Uterus (tissue), 4 donors: Measurements from ENCODE around the gene KDF1. TPM values are rescaled to one million over a fixed set of nuclear protein-coding genes. Genes with fewer than 3 reads are reported as not detected.

Experiments
- DNase-seq, 2 donors: peaks; one replicate each; pipeline ENCODE4 v3.0.0-alpha.2; 2019 to 2020
- H3K27ac ChIP-seq, 2 donors: fragments of 200-600 bp; sonication (generic); 1 replicate in 1 of 2; 2 replicates in 1 of 2; pipeline ENCODE4 v1.5.1; 2016 to 2018
- H3K27me3 ChIP-seq, 2 donors: fragments of 200-600 bp; sonication (generic); one replicate each; pipeline ENCODE4 v1.5.1; 2018 to 2019; ENCODE audit warnings: control low read depth in 1 of 2
- H3K36me3 ChIP-seq, 2 donors: fragments of 200-600 bp; sonication (generic); one replicate each; pipeline ENCODE4 v1.5.1; 2019; ENCODE audit warnings: control low read depth in 1 of 2
- H3K4me1 ChIP-seq, 2 donors: fragments of 200-600 bp; sonication (generic); one replicate each; pipeline ENCODE4 v1.5.1; 2018 to 2019; ENCODE audit warnings: control low read depth in 1 of 2
- H3K4me3 ChIP-seq, 2 donors: fragments of 200-600 bp; sonication (generic); 1 replicate in 1 of 2; 2 replicates in 1 of 2; pipeline ENCODE4 v1.5.1; 2018 to 2019; ENCODE audit warnings: mild to moderate bottlenecking in 1 of 2
- H3K9me3 ChIP-seq, 2 donors: fragments of 200-600 bp; sonication (generic); one replicate each; pipeline ENCODE4 v1.5.1; 2019; ENCODE audit warnings: control low read depth in 1 of 2
- POLR2A ChIP-seq, 2 donors: fragments of 450-650 bp; IDR thresholded peaks; one replicate each; pipeline ENCODE4 v1.6.1; 2016; ENCODE audit warnings: antibody characterized with exemption in 2 of 2, mild to moderate bottlenecking in 1 of 2, moderate library complexity in 1 of 2
- intact Hi-C: fragments of 100-400 bp; cut with DNase I; formaldehyde crosslinking; loops from one replicate; pipeline ENCODE4 v1.15.1; 2023; ENCODE audit warnings: low total_unique reads
- total RNA-seq, 4 donors: library from RNA; depleted of rRNA in 3 of 4; stranded (reverse); fragments of >200 nt in 3 of 4; gene quantifications; one replicate each; pipeline versions ENCODE4 v1.1.0 to v1.2.4, GENCODE V29; 2014 to 2023
- TF ChIP-seq, protein P1 (sequence below), 4 experiments: fragments of 200-600 bp in 2 of 4; fragments of 450-650 bp in 2 of 4; sonication (generic) in 2 of 4; IDR thresholded peaks; one replicate each; pipeline ENCODE4 v1.5.1; 2016 to 2019; ENCODE audit warnings: antibody characterized with exemption in 4 of 4, mild to moderate bottlenecking in 2 of 4, moderate library complexity in 1 of 4
- donor health status: DM: yes; HTN: yes; CAD: no.

Gene KDF1
- total RNA-seq, 4 donors from 2014 or later = 1.9 TPM; not detected in 3

- DNase-seq = no peak
- Histone ChIP-seq H3K9me3 (no peaks in the 10 kb centered on the region), H3K27me3 (peaks cover 4 to 7% of the 10 kb centered on the region in 2 donors), H3K27ac (no peak overlapping the region), H3K36me3 (no peaks in the 10 kb centered on the region), H3K4me3 (no peak overlapping the region), H3K4me1 (peaks cover 0 to 1% of the 10 kb centered on the region in 2 donors)
- TF ChIP-seq, protein P1, sequence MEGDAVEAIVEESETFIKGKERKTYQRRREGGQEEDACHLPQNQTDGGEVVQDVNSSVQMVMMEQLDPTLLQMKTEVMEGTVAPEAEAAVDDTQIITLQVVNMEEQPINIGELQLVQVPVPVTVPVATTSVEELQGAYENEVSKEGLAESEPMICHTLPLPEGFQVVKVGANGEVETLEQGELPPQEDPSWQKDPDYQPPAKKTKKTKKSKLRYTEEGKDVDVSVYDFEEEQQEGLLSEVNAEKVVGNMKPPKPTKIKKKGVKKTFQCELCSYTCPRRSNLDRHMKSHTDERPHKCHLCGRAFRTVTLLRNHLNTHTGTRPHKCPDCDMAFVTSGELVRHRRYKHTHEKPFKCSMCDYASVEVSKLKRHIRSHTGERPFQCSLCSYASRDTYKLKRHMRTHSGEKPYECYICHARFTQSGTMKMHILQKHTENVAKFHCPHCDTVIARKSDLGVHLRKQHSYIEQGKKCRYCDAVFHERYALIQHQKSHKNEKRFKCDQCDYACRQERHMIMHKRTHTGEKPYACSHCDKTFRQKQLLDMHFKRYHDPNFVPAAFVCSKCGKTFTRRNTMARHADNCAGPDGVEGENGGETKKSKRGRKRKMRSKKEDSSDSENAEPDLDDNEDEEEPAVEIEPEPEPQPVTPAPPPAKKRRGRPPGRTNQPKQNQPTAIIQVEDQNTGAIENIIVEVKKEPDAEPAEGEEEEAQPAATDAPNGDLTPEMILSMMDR (IDR thresholded peaks at IDR 0.05) = no peak
- no peak for TF ChIP-seq POLR2A (IDR thresholded peaks at IDR 0.05)
- intact Hi-C loops = no loop called here
Measured at GRCh38 chr1:26965213-26965612, 4.9 kb upstream of the KDF1 start.

DNA sequence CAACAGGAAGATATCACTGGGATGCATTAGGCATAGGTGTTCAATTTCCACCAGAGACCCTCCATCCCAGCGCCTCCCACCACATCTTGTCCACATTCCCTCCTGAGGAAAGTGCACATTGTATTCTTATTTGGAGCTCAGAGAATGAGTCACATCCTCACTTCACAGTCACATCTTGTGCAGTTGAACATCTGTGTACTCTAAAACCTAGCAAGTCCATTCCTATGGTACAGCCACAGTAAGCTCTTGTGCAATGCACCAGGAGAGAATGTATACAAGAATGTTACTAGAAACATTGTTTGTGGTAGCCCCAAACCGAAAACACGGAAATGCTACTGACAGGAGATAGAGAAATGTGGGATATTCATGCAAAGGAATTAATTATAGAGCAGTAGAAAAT, 1.6 kb upstream of the KDF1 start:
- Histone ChIP-seq H3K4me1 (peaks cover 0 to 9% of the 10 kb centered on the region in 2 donors), H3K4me3 (no peak overlapping the region), H3K27me3 (peaks cover 11 to 34% of the 10 kb centered on the region in 2 donors), H3K27ac (no peak overlapping the region), H3K9me3 (no peaks in the 10 kb centered on the region), H3K36me3 (no peaks in the 10 kb centered on the region)
- no peak for DNase-seq
- TF ChIP-seq, protein P1 (IDR thresholded peaks at IDR 0.05) = no peak
- no peak for TF ChIP-seq POLR2A (IDR thresholded peaks at IDR 0.05)
- intact Hi-C loops = no loop called here

- peak overlapping the region in 1 of 2 donors; percentile 19 for H3K4me3 ChIP-seq
Measured at GRCh38 chr1:26960625-26960966, 328 bp upstream of the KDF1 start.

DNA sequence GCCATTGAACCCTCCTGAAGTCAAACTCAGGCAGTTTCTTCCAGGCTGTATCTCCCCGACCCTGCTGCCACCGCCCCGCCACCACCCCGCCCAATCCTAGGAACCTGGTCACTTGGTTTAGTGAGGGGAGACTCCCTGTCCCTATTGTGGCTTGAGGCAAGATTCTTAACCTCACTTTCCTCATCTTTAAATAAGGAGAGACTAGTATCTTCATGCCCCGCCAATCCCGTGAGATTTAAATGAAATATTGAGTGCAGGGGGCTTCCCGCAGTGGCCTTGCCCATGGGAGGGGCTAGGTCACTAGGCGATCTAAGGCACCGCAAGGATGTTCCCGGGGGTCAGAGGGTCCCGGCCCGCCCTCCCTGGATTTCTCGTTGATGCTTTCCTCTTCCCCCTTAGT, 998 bp downstream of the KDF1 start:
- Histone ChIP-seq H3K4me3 (no peak overlapping the region), H3K27ac (no peak overlapping the region)

More at GRCh38 chr1:26960625-26960966, 328 bp upstream of the KDF1 start:
- peaks cover 11 to 33% of the 10 kb centered on the region in 2 donors for H3K27me3 ChIP-seq
- no peaks in the 10 kb centered on the region for H3K36me3 ChIP-seq
- intact Hi-C loops = no loop called here
- DNase-seq = no peak
- TF ChIP-seq, protein P1 (IDR thresholded peaks at IDR 0.05) = no peak
- TF ChIP-seq POLR2A (IDR thresholded peaks at IDR 0.05) = no peak
- no peak overlapping the region for H3K27ac ChIP-seq
- H3K9me3 ChIP-seq = no peaks in the 10 kb centered on the region
- peaks cover 0 to 9% of the 10 kb centered on the region in 2 donors for H3K4me1 ChIP-seq

GRCh38 chr1:26957306-26957705, 3.0 kb downstream of the KDF1 start:
- no peak overlapping the region for H3K4me3 ChIP-seq
- no peak overlapping the region for H3K27ac ChIP-seq
- H3K4me1 ChIP-seq = peaks cover 0 to 9% of the 10 kb centered on the region in 2 donors
- no peak for DNase-seq
- TF ChIP-seq POLR2A (IDR thresholded peaks at IDR 0.05) = no peak
- TF ChIP-seq, protein P1 (IDR thresholded peaks at IDR 0.05) = no peak
- no peaks in the 10 kb centered on the region for H3K36me3 ChIP-seq
- H3K9me3 ChIP-seq = no peaks in the 10 kb centered on the region
- intact Hi-C loops = no loop called here
- H3K27me3 ChIP-seq = peaks cover 11 to 34% of the 10 kb centered on the region in 2 donors

More for the DNA sequence above, 998 bp downstream of the KDF1 start:
- TF ChIP-seq, protein P1 (IDR thresholded peaks at IDR 0.05) = no peak
- no peak for TF ChIP-seq POLR2A (IDR thresholded peaks at IDR 0.05)
- DNase-seq = no peak
- Histone ChIP-seq H3K4me1 (peaks cover 0 to 9% of the 10 kb centered on the region in 2 donors), H3K9me3 (no peaks in the 10 kb centered on the region), H3K36me3 (no peaks in the 10 kb centered on the region), H3K27me3 (peaks cover 11 to 34% of the 10 kb centered on the region in 2 donors)
- intact Hi-C loops = no loop called here
